ENCODE data around the gene SPON1. TPM values are rescaled to one million over a fixed set of nuclear protein-coding genes. Genes with fewer than 3 reads are reported as not detected.

SPON1 gene
- total RNA-seq, 1 donor, result 0.72 TPM

GRCh38 chr11:14269692-14270573 is 307.4 kb downstream of the SPON1 start:
- Histone ChIP-seq H3K79me2 (ENCODE audit: insufficient read depth, low read length) (no peaks in the 10 kb centered on the region), H3K9me3 (ENCODE audit: low read depth, low read length) (no peaks in the 10 kb centered on the region)

DNA sequence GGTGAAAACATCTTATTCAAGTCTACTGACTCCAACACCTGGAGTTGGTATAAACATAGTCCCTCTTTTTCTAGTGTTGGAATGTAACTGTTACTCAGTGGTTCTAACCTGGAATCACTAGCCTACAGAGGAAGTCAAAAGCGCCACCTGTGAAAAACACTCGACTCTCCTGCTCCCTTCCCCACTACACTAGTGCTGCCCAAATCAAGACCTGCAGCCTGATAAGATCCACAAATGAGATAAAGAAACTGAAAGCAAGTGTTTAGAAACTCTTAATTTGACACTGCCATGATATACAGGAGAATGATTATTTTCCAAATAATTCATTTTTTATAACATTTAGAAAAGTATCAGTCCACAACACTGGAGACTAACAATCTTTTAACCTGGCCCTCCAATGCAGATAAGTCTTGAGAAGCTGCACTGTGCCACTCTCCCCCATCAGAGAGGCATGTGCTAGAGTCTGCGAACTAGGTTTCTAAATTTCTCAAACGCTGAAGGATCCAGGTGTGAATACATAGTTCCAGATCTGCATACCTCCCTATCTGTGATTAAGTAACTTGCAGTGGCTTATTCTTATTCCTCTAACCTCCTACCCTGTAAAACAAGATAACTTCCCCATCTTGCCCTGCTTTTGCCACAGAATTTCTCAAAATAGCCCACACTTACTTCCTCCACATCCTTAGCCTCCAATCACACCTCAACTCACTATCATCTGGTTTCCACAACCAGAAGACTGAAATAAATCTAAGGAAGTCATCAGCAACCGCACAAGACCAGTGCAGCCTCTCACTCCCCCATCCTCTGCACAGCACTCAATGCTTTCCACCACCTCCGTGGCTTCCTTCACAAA is 308.4 kb downstream of the SPON1 start:
- Histone ChIP-seq H3K27me3 (ENCODE audit: insufficient read depth, low read length) (no peaks in the 10 kb centered on the region), H3K36me3 (ENCODE audit: insufficient read depth, low read length) (peaks cover 20% of the 10 kb centered on the region), H2AFZ (ENCODE audit: low read length) (no peak overlapping the region), H3K4me1 (ENCODE audit: insufficient read depth, low read length) (no peaks in the 10 kb centered on the region), H3K79me2 (ENCODE audit: insufficient read depth, low read length) (no peaks in the 10 kb centered on the region), H4K20me1 (ENCODE audit: insufficient read depth, low read length) (no peaks in the 10 kb centered on the region), H3K4me2 (ENCODE audit: insufficient read depth, low read length) (no peak overlapping the region), H3K4me3 (ENCODE audit: insufficient read depth, low read length) (no peak overlapping the region), H3K9me3 (ENCODE audit: low read depth, low read length) (no peaks in the 10 kb centered on the region), H3K27ac (ENCODE audit: low read depth, low read length) (no peak overlapping the region)
- TF ChIP-seq, protein P1, sequence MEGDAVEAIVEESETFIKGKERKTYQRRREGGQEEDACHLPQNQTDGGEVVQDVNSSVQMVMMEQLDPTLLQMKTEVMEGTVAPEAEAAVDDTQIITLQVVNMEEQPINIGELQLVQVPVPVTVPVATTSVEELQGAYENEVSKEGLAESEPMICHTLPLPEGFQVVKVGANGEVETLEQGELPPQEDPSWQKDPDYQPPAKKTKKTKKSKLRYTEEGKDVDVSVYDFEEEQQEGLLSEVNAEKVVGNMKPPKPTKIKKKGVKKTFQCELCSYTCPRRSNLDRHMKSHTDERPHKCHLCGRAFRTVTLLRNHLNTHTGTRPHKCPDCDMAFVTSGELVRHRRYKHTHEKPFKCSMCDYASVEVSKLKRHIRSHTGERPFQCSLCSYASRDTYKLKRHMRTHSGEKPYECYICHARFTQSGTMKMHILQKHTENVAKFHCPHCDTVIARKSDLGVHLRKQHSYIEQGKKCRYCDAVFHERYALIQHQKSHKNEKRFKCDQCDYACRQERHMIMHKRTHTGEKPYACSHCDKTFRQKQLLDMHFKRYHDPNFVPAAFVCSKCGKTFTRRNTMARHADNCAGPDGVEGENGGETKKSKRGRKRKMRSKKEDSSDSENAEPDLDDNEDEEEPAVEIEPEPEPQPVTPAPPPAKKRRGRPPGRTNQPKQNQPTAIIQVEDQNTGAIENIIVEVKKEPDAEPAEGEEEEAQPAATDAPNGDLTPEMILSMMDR (IDR thresholded peaks at IDR 0.05; ENCODE audit: extremely low read depth, low read depth, low read length), result no peak
- DNase-seq (ENCODE audit: insufficient read length, low spot score, missing footprints), result no peak

More at GRCh38 chr11:14269692-14270573, 307.4 kb downstream of the SPON1 start:
- Histone ChIP-seq H3K4me3 (ENCODE audit: insufficient read depth, low read length) (no peak overlapping the region), H3K27me3 (ENCODE audit: insufficient read depth, low read length) (no peaks in the 10 kb centered on the region), H3K27ac (ENCODE audit: low read depth, low read length) (no peak overlapping the region), H3K4me1 (ENCODE audit: insufficient read depth, low read length) (no peaks in the 10 kb centered on the region), H3K4me2 (ENCODE audit: insufficient read depth, low read length) (no peak overlapping the region), H4K20me1 (ENCODE audit: insufficient read depth, low read length) (no peaks in the 10 kb centered on the region), H2AFZ (ENCODE audit: low read length) (no peak overlapping the region), H3K36me3 (ENCODE audit: insufficient read depth, low read length) (peaks cover 23% of the 10 kb centered on the region)
- DNase-seq (ENCODE audit: insufficient read length, low spot score, missing footprints), result no peak
- TF ChIP-seq, protein P1 (IDR thresholded peaks at IDR 0.05; ENCODE audit: extremely low read depth, low read depth, low read length), result no peak

- no peak overlapping the region for H3K4me2 ChIP-seq (ENCODE audit: insufficient read depth, low read length)
Observed at GRCh38 chr11:14273895-14274294, 311.4 kb downstream of the SPON1 start.

More at GRCh38 chr11:14273895-14274294, 311.4 kb downstream of the SPON1 start:
- Histone ChIP-seq H3K9me3 (ENCODE audit: low read depth, low read length) (no peaks in the 10 kb centered on the region), H3K4me3 (ENCODE audit: insufficient read depth, low read length) (no peak overlapping the region), H3K36me3 (ENCODE audit: insufficient read depth, low read length) (peaks cover 17% of the 10 kb centered on the region), H3K4me1 (ENCODE audit: insufficient read depth, low read length) (no peaks in the 10 kb centered on the region), H4K20me1 (ENCODE audit: insufficient read depth, low read length) (no peaks in the 10 kb centered on the region), H3K79me2 (ENCODE audit: insufficient read depth, low read length) (no peaks in the 10 kb centered on the region), H2AFZ (ENCODE audit: low read length) (no peak overlapping the region), H3K27me3 (ENCODE audit: insufficient read depth, low read length) (no peaks in the 10 kb centered on the region), H3K27ac (ENCODE audit: low read depth, low read length) (no peak overlapping the region)
- TF ChIP-seq, protein P1 (IDR thresholded peaks at IDR 0.05; ENCODE audit: extremely low read depth, low read depth, low read length), result no peak
- no peak for DNase-seq (ENCODE audit: insufficient read length, low spot score, missing footprints)
